Activated naive CD4-positive, alpha-beta T cell treated with anti-CD3 and anti-CD28 coated beads, Interleukin-2, amount 10 ng/mL, durations not matched to agents 7 days and 5 days (primary cell): ENCODE results near the gene TWF2.

Source experiments
- CTCF ChIA-PET: fragments of 350-600 bp; sonication (Branson Sonifier 250); formaldehyde crosslinking; loops from one replicate; lab custom pipeline; 2021; ENCODE audit warnings: antibody characterized with exemption; lab: Charles Lee
- DNase-seq: peaks from one replicate; pipeline ENCODE4 v3.0.0-alpha.2; 2020
- H3K27ac Mint-ChIP-seq: one replicate; pipeline ENCODE4 v1.8.0; 2021; ENCODE audit warnings: mild to moderate bottlenecking, moderate library complexity, mixed read lengths
- H3K27me3 Mint-ChIP-seq: one replicate; pipeline ENCODE4 v1.8.0; 2021; ENCODE audit warnings: mild to moderate bottlenecking, mixed read lengths
- H3K36me3 Mint-ChIP-seq: one replicate; pipeline ENCODE4 v1.8.0; 2021; ENCODE audit warnings: mixed read lengths
- H3K4me1 Mint-ChIP-seq: one replicate; pipeline ENCODE4 v1.8.0; 2021; ENCODE audit warnings: mixed read lengths
- H3K4me3 Mint-ChIP-seq: one replicate; pipeline ENCODE4 v1.8.0; 2021; ENCODE audit warnings: mild to moderate bottlenecking, moderate library complexity, mixed read lengths
- H3K9me3 Mint-ChIP-seq: one replicate; pipeline ENCODE4 v1.8.0; 2021; ENCODE audit warnings: mixed read lengths

Gene TWF2

DNA sequence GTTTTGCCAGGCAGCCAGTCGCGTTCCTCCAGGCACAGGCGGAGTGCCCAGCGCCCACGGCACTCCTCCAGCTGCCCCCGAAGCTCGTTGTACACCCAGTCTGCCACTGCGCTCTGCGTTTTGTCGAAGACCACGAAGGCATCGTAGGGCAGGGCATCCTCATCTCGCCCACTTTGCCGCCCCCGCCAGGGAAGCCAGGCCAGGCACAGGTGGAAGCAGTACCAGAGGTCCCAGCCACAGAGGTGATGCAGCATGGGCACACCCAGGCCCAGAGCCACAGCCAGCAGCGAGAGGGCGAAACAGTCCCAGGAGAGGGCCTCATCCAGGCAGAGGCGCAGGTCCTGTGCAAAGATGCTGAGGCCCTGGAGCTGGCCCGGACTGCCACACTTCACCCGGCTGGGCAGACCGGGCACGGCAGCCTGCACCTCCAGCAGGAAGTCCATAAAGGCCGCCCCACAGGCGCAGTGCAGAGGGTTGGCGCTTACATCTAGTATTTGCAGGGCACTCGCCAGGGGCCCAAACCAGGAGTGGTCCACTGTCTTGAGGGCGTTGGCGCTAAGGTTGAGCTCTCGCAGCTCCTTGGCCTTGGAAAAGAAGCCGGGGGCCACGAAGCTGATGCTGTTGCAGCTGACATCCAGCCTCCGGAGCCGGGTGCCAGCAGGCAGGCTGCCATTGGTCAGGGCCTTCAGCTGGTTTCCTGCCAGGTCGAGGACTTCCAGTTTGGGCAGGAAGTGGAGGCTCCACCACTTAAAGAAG lies 17.2 kb downstream of the TWF2 start:
- Mint-ChIP-seq H3K27ac (peak overlapping the region; percentile 90), H3K4me1 (peaks cover 96% of the 10 kb centered on the region), H3K36me3 (peaks cover 18% of the 10 kb centered on the region), H3K9me3 (no peaks in the 10 kb centered on the region), H3K4me3 (peak overlapping the region; percentile 73), H3K27me3 (no peaks in the 10 kb centered on the region)
- CTCF ChIA-PET: interaction anchor here (0.8 to 10.4 kb wide), 18 partner anchors 9 to 220 kb away, joined by 3 to 125 read pairs (median 5); partner anchors contain the start of genes TWF2 and WDR82
- DNase-seq: peak; percentile 86

DNA sequence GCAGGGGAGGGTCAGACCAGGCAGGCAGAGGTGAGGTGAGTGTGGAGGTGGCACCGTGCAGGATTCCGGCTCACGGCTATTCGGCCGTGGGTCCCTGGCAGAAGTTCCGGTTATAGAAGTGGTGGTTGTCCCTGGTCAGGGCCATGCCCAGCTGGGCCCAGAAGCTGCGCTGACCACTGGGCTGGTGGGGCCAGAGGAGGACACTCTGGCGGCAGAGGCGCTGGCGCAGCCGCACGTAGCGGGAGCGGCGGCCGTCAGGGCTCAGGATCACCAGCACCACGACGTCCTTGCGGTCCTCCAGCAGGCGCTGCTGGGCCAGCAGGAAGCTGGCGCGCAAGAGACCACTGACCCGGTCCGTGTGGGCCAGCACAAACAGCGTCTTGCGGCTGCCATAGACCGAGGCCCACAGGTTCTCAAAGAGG lies 17.8 kb downstream of the TWF2 start:
- Mint-ChIP-seq H3K4me3 (peak overlapping the region; percentile 73), H3K36me3 (peaks cover 19% of the 10 kb centered on the region), H3K9me3 (no peaks in the 10 kb centered on the region), H3K27me3 (no peaks in the 10 kb centered on the region), H3K4me1 (peaks cover 96% of the 10 kb centered on the region), H3K27ac (no peak overlapping the region)
- DNase-seq: no peak
- CTCF ChIA-PET: interaction anchor here (0.6 to 10.4 kb wide), 32 partner anchors 10 to 227 kb away, joined by 3 to 125 read pairs (median 5); partner anchors contain the start of genes POC1A, RPL29, TWF2 and WDR82

DNA sequence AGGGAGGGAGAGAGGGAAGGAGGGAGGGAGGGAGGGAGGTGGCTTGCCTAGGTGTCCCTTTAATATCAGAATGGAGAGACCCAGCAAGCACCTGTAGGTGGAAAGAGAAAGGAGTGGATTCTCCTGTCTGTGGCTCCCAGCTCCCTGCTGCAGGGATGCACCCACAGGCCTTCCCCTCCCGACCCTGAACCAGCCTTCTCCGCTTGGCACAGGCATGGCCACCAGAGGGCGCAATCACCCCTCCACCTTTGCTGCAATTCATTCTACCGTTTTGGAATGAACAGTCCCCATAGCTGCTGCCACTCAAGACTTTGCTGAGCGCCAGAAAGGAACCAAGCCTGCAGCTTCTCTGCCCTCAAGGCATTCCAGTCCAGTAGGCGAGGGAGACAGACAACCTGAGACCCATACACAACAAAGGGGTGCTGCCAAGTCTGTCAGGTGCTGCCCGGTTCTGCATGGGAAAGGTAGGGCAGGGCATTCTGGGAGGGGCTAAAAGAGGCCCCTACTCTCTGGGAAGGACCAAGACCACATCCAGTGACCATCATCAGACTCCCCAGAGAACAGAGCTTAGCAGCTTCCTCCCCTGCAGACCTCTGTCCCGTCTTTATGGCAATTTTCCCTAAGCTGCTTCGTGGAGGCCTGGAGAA lies 18.5 kb downstream of the TWF2 start:
- Mint-ChIP-seq H3K36me3 (peaks cover 22% of the 10 kb centered on the region), H3K27me3 (no peaks in the 10 kb centered on the region), H3K4me1 (peaks cover 96% of the 10 kb centered on the region), H3K27ac (peak overlapping the region; percentile 75), H3K9me3 (no peaks in the 10 kb centered on the region), H3K4me3 (peak overlapping the region; percentile 55)
- peak; percentile 94 for DNase-seq
- CTCF ChIA-PET: interaction anchor here (0.6 to 10.4 kb wide), 35 partner anchors 10 to 228 kb away, joined by 3 to 125 read pairs (median 5); partner anchors contain the start of genes POC1A, PPM1M, RPL29 and TWF2

DNA sequence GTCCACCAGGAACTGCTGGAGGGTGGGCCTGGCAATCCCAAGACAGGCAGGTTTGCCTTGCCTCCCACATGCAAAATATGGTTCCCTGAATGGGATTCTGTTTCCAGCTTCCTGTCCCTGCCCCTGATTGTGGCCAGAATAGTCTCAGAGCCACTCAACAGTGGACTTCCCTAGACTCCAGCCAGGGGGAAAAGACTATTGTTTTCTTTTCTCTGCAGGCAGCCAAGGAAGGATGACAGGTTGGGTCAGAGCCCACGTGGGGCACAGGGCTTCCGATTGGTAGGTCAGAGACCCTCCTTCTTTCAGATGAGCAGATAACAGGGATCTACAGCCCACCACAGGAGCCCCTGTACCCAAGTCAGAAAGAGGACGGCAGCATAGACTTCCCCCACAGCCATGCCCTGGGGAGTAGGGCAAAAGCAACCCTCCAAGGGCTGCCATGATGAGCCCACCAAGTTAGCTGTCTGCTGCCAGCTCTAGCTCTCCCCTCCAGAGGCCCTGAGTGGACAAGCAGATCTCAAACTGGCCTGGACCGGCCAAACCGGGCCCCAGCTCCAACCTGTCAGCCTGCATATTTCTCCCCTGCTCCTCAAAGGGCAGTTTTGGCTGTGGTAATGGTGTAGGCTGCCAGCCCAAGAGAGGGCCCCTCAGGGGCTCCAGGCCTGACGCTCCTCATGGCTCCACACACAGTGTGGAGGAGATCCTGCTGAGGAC lies 19.9 kb downstream of the TWF2 start:
- no peaks in the 10 kb centered on the region for H3K9me3 Mint-ChIP-seq
- no peak for DNase-seq
- peaks cover 93% of the 10 kb centered on the region for H3K4me1 Mint-ChIP-seq
- no peaks in the 10 kb centered on the region for H3K27me3 Mint-ChIP-seq
- peaks cover 31% of the 10 kb centered on the region for H3K36me3 Mint-ChIP-seq
- H3K27ac Mint-ChIP-seq: peak overlapping the region; percentile 88
- H3K4me3 Mint-ChIP-seq: peak overlapping the region; percentile 49
- CTCF ChIA-PET: interaction anchor here (0.9 to 10.4 kb wide), 15 partner anchors 9 to 229 kb away, joined by 3 to 125 read pairs (median 9); partner anchors contain the start of genes PPM1M and WDR82

DNA sequence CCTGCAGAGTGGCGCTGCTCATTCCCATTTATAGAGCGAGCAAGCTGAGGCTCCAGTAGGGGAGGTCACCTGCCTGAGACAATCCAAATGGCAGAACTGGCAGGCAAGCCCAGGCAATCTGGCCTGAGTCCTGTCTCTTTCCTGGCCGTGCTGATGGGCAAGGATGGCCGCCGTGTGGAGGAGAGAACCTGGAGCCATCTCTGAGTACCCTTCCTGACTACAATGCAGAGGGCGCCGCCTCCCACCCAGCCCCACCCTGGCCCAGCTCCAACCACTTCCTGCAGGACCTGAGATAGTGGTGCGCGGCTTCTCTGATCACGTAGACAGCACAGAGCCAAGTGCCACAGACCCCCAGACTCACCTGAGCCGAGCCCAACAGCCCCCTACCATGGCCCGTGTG lies 20.5 kb downstream of the TWF2 start:
- Mint-ChIP-seq H3K27ac (peak overlapping the region; percentile 87), H3K4me1 (peaks cover 87% of the 10 kb centered on the region), H3K9me3 (no peaks in the 10 kb centered on the region), H3K4me3 (peak overlapping the region; percentile 49), H3K27me3 (no peaks in the 10 kb centered on the region), H3K36me3 (peaks cover 31% of the 10 kb centered on the region)
- DNase-seq: peak; percentile 62
- CTCF ChIA-PET: interaction anchor here (0.9 to 10.4 kb wide), 8 partner anchors 13 to 216 kb away, joined by 3 to 125 read pairs (median 8); partner anchors contain the start of gene WDR82

DNA sequence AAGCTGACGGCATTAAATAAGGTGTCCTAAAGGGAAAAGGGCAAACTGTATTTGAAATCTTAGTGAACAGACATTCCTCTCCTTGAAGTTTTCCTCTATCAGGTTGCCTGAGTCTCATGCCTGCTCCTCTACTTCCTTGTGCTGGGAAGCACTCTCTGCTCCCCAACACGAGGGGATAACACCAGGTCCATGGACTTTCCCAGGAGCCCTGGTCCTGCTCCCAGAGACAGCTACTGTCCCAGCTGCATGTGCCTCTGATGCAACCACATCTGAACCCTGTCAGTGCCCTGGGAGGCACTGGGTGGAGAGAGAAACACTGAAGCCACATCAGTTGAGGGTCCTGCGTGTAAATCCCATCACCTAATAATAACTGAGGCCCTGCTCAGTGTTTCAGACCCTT lies 20.9 kb downstream of the TWF2 start:
- CTCF ChIA-PET: interaction anchor here (1.3 to 10.4 kb wide), 5 partner anchors 14 to 122 kb away, joined by 3 to 125 read pairs (median 6); partner anchors contain the start of gene WDR82

DNA sequence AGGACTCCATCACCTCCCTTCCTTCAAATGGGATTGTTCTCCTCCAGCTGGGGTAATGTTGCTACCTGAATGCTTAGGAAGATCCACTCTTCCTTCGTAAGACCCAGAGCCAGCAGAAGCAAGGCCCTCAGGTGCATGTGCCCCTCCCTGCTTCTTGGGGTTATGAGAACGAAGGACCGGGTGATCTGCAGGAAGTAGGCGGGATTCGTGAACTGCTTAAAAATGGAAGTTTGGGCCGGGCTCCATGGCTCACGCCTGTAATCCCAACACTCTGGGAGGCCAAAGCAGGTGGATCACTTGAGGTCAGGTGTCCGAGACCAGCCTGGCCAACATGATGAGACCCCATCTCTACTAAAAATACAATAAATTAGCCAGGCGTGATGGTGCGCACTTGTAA lies 21.6 kb downstream of the TWF2 start:
- peak overlapping the region; percentile 49 for H3K4me3 Mint-ChIP-seq
- peak overlapping the region; percentile 87 for H3K27ac Mint-ChIP-seq
- CTCF ChIA-PET: interaction anchor here (1.3 to 10.4 kb wide), 5 partner anchors 14 to 122 kb away, joined by 3 to 125 read pairs (median 6); partner anchors contain the start of gene WDR82
- no peaks in the 10 kb centered on the region for H3K9me3 Mint-ChIP-seq
- DNase-seq: peak; percentile 42
- peaks cover 76% of the 10 kb centered on the region for H3K4me1 Mint-ChIP-seq
- H3K36me3 Mint-ChIP-seq: peaks cover 34% of the 10 kb centered on the region
- H3K27me3 Mint-ChIP-seq: no peaks in the 10 kb centered on the region

More for the DNA sequence above, 20.9 kb downstream of the TWF2 start:
- peak overlapping the region; percentile 49 for H3K4me3 Mint-ChIP-seq
- H3K9me3 Mint-ChIP-seq: no peaks in the 10 kb centered on the region
- H3K27me3 Mint-ChIP-seq: no peaks in the 10 kb centered on the region
- peak overlapping the region; percentile 87 for H3K27ac Mint-ChIP-seq
- peaks cover 82% of the 10 kb centered on the region for H3K4me1 Mint-ChIP-seq
- H3K36me3 Mint-ChIP-seq: peaks cover 29% of the 10 kb centered on the region
- no peak for DNase-seq

DNA sequence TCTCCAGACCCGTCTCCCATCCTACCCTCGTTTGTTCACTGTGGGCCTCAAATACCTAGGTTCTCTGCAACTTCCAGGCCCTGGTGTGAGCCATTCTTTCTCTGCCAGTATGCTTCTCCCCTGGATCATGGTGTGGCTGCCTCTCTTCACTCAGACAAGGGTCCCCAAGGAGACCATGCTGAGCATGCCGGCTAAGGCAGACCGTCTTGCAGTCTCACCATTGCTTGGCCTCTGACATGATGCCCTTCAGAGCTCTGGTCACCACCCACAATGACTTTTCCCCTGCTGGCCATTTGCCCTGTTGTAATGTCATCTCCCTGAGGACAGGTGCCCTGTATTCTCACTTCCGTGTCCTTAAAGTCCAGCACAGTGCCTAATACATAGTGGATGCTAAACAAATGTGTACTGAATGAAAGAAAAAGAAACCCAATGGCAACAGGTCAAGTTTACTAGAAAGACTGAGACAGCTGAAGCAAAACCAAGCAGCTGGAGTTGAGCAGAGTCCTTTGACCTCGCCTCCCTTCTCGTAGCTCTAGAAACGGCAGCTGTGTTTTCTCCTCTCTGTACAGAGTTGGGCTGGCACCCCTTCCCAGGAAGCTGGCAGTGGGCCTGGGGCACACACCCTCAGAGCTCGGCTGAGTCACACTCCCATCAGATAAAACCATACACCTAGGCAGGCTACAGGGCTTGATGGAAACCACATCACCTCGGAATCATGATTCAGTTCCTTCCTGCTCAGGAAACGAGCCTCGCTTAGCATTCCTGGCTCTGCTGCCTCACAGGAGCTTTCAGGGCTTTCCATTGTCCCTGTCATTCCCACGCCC lies 22.2 kb downstream of the TWF2 start:
- H3K9me3 Mint-ChIP-seq: no peaks in the 10 kb centered on the region
- H3K4me1 Mint-ChIP-seq: peaks cover 70% of the 10 kb centered on the region
- peak; percentile 62 for DNase-seq
- CTCF ChIA-PET: interaction anchor here (1.6 to 10.4 kb wide), 4 partner anchors 14 to 123 kb away, joined by 3 to 125 read pairs (median 8); no protein-coding TSS in a partner anchor
- peak overlapping the region; percentile 87 for H3K27ac Mint-ChIP-seq
- peaks cover 40% of the 10 kb centered on the region for H3K36me3 Mint-ChIP-seq
- peak overlapping the region; percentile 49 for H3K4me3 Mint-ChIP-seq
- no peaks in the 10 kb centered on the region for H3K27me3 Mint-ChIP-seq

DNA sequence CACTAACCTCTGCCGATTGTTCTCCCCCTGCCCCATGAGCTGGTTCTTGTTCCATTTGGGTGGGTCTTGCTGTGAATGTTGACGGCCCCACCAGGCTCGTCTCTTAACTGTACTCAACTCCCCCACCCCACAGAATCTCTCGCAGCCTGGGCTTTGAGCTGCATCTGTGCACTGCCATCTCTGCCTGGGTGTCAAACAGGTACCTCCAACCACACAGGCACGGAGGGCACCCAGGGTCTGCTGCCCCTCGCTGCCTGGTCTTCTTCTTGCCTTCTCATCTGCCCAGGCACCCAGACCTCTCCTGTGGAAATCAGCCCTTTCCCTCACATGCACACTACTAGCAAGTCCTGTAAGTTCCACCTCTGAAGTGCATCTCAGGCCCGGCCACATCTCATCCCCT lies 23.6 kb downstream of the TWF2 start:
- peaks cover 57% of the 10 kb centered on the region for H3K4me1 Mint-ChIP-seq
- no peaks in the 10 kb centered on the region for H3K9me3 Mint-ChIP-seq
- H3K4me3 Mint-ChIP-seq: no peak overlapping the region
- no peaks in the 10 kb centered on the region for H3K27me3 Mint-ChIP-seq
- H3K36me3 Mint-ChIP-seq: peaks cover 47% of the 10 kb centered on the region
- no peak for DNase-seq
- H3K27ac Mint-ChIP-seq: peak overlapping the region; percentile 7
- CTCF ChIA-PET: interaction anchor here (0.9 to 1.0 kb wide), 2 partner anchors 124 to 214 kb away, joined by 3 to 4 read pairs; no protein-coding TSS in a partner anchor

DNA sequence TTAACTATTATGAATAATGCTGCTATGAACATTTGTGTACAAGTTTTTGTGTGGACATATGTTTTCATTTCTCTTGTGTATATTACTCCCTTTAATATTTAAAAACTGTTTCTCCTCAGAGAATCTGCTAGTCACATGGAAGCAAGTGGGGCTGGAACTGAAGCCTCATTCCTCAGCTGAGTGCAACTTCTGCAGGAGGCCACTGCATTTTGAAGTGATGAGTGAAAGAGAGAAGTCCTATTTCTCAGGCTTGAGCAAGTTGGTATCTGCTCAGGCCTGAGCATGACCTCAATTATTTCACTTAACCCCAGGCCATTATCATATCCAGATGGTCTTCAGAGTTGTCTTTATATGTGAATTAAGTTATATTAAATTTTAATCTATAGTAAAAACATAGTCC lies 25.1 kb downstream of the TWF2 start:
- H3K4me1 Mint-ChIP-seq: peaks cover 44% of the 10 kb centered on the region
- CTCF ChIA-PET: no interaction called here
- H3K36me3 Mint-ChIP-seq: peaks cover 59% of the 10 kb centered on the region
- no peak for DNase-seq
- no peak overlapping the region for H3K27ac Mint-ChIP-seq
- no peaks in the 10 kb centered on the region for H3K9me3 Mint-ChIP-seq
- no peaks in the 10 kb centered on the region for H3K27me3 Mint-ChIP-seq
- no peak overlapping the region for H3K4me3 Mint-ChIP-seq

DNA sequence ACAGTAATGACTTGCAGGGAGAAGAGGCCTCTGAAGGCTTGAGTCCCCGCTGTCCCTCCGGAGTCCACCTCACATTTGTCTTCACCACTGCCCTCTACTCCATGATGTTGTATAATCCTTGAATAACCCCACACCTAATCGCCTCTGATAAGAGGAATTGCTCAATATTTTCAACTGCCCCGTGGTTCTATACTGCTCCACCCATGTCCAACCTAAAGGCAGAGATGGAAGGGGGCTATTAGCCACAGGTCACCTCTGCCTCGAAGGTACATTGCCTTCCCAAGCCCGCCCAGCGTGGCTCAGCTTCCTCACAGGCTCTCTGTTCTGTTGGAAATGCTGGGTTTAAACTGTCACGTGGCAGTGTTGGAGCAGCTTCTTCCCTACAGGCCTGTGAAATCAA lies 26.0 kb downstream of the TWF2 start:
- CTCF ChIA-PET: interaction anchor here (6.2 kb wide), 1 partner anchor 8 kb away, joined by 35 read pairs; no protein-coding TSS in a partner anchor
- DNase-seq: no peak
- peaks cover 65% of the 10 kb centered on the region for H3K36me3 Mint-ChIP-seq
- H3K27ac Mint-ChIP-seq: no peak overlapping the region
- no peaks in the 10 kb centered on the region for H3K9me3 Mint-ChIP-seq
- H3K4me1 Mint-ChIP-seq: peaks cover 35% of the 10 kb centered on the region
- H3K4me3 Mint-ChIP-seq: no peak overlapping the region
- no peaks in the 10 kb centered on the region for H3K27me3 Mint-ChIP-seq

DNA sequence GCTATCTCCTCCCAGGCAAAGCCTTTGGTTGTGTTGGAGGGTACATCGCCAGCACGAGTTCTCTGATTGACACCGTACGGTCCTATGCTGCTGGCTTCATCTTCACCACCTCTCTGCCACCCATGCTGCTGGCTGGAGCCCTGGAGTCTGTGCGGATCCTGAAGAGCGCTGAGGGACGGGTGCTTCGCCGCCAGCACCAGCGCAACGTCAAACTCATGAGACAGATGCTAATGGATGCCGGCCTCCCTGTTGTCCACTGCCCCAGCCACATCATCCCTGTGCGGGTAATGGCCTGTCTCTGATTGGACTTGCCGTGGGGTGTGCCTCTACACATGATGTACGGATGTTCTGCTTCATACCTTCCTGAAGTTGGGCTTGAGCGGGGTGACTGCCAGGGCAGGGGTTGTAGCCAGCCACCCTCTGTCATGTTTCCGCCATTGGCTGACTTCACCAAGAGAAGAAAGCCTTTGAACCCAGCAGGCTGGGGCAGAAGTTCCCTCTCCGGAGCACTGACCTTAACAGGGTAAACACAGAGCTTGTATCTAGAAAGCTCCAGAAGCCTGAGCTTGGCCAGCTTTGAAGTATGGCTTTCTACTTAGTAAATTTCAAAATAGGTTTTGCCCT lies 27.6 kb downstream of the TWF2 start:
- no peak for DNase-seq
- CTCF ChIA-PET: interaction anchor here (1.2 to 6.2 kb wide), 3 partner anchors 10 to 210 kb away, joined by 4 to 35 read pairs (median 4); no protein-coding TSS in a partner anchor
- Mint-ChIP-seq H3K4me3 (no peak overlapping the region), H3K4me1 (peaks cover 19% of the 10 kb centered on the region), H3K36me3 (peaks cover 73% of the 10 kb centered on the region), H3K27ac (no peak overlapping the region), H3K27me3 (no peaks in the 10 kb centered on the region), H3K9me3 (no peaks in the 10 kb centered on the region)
